Stimulated activated CD4-positive, alpha-beta T cell treated with anti-CD3 and anti-CD28 coated beads, Interleukin-12 subunit alpha, Interleukin-12 subunit beta, amount 100 ng/mL, for 24 hours (primary cell): ENCODE results near the gene TRH.
"Not testable (repeated sequence)": the region's sequence is repeated elsewhere in the genome, so short reads cannot be mapped to it uniquely, and the experiment has no call there.

Experiments used
- DNase-seq, 2 experiments: peaks; one replicate each; pipeline ENCODE4 v3.0.0-alpha.2; 2020; ENCODE audit warnings: low read depth in 2 of 2

The TRH gene

GRCh38 chr3:129965937-129966336 lies 8.6 kb upstream of the TRH start:
- no peak for DNase-seq

GRCh38 chr3:129966876-129967275 lies 7.6 kb upstream of the TRH start:
- DNase-seq: no peak

DNA sequence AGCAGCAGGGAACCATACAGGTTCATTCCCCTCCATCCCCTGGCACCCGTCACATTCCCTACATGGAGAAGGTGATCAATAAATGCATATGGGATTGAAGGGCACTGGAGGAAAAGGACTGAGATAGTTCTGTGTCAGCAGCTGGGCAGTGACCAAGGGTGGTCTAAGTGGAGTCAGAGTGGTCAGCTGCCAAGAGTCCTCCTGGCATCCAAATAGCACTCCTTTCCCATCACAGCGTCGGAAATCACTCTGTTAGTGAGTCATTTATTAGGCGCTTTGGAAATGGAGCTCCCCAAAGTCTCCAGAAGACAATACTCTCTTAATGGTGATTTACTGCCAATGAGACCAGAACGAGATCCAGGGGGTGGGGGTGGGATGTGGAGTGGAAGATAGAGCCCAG lies 6.8 kb upstream of the TRH start:
- no peak for DNase-seq

DNA sequence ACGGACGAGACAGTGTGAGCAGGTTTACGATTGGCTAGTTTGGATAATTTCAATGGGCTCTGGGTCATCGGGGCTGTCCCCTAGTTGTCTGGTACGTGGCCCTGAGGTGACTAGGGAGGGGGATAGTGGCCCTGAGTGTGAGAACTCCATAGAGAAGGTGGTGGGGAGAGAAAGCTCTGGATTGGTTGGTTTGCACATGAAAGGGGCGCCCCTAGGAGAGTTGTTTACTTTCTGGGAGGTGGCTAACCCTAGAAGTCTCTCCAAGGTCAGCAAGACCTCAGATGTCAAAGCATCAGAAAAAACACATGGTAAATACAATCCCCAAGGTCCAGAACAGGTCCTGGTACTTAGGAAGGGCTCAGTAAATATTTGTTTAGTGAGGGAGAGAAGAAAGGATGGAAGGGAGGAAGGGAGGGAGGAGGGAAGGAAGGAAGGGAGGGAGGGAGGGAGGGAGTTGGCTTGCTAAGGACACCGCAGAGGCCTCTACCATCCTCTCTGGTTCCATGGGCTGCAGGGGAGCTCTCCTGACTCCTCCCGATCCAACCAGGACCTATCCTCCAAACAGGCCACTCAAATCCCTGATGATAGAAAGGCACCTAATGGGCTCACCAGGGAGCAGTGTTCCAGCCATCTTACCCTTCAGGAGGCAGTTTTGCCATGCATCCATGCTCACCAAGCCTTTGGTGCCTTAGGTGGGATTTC lies 3.0 kb upstream of the TRH start:
- DNase-seq: no peak

DNA sequence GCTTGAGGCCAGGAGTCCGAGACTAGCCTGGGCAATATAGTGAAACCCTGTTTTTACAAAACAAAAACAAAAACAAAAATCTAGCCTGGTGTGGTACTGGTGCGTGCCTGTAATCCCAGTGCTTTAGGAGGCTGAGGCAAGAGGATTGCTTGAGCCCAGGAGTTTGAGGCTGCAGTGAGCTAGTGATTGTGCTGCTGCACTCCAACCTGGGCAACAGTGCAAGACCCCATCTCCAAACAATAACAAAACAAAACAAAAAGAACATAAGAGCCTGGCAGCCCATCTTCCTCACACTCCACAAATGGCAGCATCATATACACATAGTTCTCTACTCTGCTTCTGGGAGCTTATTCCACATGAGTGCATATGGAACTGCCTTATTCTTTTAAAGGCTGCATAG lies 2.2 kb upstream of the TRH start:
- no peak for DNase-seq

DNA sequence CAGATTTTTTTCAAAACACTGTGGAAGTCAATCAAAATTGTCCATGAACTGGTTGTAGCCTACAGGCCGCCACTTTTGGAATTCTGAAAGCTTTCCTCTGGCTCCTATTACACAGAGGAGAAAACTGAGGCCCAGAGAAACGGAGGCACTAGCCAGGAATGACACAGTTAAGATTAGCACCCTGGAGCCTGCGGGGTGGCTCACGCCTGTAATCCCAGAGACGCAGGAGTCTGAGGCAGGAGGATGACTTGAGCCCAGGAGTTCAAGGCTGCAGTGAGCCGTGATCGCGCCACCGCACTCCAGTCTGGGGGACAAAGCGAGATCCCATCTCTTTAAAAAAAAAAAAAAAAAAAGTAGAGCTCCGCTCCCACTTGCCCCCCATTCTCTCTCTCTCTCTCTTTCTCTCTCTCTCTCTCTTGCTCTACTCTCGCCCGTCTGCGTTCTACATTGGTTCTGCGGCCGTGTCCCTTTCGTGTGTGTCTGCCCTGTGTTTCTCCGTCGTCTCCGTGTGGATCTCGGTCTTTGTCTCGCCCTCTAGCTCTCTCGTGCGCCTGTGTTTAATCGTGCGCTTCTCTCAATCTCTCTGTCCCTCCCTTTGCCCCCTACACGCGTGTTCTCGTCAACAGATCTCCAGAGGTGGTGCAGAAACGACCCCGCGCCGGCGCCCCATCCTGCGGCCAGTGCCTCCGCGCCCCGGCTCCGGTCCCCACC lies 512 bp upstream of the TRH start:
- DNase-seq: no peak

GRCh38 chr3:129974833-129975704 lies 549 bp downstream of the TRH start:
- DNase-seq: peak in 1 of 2 experiments; percentile 6

DNA sequence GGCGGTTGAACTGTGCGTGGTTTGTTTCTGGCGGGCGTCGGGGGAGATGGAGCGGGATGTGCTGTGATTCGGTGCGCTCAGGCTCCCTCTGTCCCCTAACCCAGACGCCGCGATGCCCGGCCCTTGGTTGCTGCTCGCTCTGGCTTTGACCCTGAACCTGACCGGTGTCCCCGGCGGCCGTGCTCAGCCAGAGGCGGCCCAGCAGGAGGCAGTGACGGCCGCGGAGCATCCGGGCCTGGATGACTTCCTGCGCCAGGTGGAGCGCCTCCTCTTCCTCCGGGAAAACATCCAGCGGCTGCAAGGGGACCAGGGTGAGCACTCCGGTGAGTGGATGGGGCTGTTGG lies 1.2 kb downstream of the TRH start:
- no peak for DNase-seq

- DNase-seq: no peak
Observed at GRCh38 chr3:129976286-129976685, 1.8 kb downstream of the TRH start.

DNA sequence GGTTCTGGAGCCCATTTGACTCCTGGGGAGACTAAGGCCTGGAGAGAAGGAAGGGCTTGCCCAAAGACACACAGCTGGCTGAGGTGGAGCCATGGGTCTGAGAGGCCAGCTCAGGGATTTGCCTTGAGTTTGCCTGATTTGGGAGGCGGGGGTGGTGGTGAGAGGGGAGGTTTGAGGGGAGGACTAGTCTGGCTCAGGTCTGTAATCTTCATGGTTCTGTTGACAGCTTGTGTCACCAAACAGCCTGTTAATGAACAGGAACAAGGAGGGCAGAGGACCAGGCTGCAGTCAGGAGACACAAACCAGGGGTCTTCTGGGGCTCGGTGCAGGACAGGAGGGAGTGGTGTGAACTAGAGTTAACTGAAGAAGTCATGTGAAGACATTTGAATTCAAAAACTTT lies 3.6 kb downstream of the TRH start:
- DNase-seq: no peak

DNA sequence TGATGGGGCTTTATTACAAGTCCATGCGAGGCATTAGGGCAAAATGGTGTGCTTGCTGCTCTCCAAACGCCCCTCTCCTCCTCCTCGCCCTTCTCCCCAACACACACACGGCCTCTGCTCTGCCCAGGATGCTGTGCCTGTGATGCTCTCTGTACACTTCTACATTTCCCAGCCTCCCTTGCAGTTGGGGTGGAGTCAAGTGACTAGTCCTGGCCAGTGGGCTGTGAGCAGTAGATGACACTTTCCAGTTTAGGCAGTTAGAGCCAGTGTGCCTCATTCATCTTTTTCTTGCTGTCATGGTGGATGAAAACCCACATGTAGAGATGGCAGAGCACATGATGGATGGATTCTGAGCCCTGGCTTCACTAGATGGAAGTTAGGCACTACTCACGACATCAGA lies 5.4 kb downstream of the TRH start:
- no peak for DNase-seq

DNA sequence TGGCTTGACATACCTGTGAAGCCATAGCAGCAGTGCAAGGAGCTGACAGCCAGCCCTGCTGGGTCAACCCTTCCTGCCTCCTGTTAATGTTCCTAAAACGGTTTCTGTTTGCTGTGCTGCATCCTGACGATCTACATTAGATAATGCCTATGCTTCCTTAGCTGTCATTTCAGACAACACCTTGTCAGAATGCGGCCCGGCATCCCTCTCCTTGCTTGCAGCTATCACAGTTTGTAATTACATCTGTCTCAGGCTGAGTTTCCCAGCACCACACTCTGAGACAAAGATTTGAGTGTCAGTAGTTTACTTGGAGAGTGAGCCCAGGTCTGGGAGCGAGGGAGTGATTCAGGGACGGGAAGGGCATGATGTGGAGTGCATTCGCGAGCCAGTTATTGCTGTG lies 9.0 kb downstream of the TRH start:
- DNase-seq: no peak

GRCh38 chr3:129984125-129984524 lies 9.6 kb downstream of the TRH start:
- no peak for DNase-seq

- no peak for DNase-seq
Observed at GRCh38 chr3:129985113-129985512, 10.6 kb downstream of the TRH start.

DNA sequence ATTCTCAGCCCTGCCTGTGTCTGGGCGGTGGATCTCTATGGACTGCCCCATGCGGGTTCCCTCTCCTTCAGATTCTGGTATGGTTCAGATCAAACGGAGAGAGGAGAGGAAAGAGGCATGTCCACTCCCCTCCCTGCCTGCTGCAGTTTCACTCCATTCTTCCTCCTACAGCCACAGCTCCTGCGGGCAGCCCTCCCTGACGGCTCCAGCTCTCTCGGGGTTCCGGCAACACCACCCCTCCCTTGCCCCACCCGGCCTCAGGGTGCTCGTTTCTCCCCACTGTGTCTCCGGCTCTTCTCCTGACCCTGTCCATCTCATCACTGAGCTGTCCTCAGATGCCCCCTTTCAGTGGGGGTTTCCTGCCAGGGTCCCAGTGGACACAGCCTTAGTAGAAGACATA lies 13.9 kb downstream of the TRH start:
- no peak for DNase-seq

DNA sequence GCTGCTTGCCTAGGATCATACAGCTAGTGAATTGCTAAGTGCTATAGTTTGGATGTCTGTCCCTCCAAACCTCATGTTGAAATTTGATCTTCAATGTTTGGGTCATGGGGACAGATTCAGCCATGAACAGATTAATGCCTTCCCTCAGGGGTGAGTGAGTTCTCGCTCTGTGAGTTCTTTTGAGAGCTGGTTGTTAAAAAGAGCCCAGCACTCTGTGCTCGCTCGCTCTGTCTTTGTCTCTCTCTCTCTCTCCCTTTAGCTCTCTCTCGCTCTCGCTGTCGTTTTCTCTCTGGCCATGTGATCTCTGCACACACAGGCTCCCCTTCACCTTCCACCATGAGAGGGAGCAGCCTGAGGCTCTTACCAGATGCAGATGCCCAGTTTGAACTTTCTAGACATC lies 14.9 kb downstream of the TRH start:
- no peak for DNase-seq

GRCh38 chr3:129992781-129993180 lies 18.3 kb downstream of the TRH start:
- DNase-seq: no peak

GRCh38 chr3:129994883-129995559 lies 20.5 kb downstream of the TRH start:
- no peak for DNase-seq

DNA sequence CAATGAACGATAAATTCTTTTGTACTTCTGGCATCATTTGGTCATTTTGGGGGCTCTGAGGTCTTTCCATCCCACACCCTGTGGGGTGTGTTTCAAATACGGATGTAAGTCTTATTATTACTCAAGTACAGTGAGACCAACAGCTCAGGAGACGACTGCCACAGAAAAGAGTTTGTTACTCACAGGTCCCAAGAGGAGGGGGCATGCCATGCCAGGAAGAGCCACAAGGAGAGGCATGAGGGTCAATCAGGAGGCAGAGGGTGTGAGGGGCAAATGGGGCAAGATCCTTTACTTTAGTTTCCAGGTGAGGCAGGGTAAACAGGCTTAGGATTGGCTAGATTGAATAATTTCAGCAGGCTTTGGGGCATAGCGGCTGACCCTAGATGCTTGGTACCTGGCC lies 21.6 kb downstream of the TRH start:
- DNase-seq: no peak

DNA sequence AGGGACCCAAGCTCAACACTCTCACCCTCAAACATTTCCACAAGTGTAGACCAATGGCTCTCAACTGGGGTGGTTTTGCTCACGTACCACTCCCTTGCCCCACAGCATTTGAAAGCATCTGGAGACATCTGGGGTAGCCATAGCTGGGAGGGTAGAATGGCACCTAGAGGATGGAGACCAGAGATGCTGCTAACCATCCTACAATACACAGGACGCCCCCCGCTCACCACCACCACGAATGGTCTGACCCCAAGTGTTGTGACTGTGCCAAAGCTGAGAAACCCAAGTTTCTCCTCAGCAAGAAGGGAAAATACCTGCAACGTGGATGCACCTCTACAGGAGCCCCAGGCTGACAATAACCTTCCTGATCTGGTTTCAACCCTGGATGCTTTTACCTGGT lies 24.7 kb downstream of the TRH start:
- DNase-seq: not testable (repeated sequence)

DNA sequence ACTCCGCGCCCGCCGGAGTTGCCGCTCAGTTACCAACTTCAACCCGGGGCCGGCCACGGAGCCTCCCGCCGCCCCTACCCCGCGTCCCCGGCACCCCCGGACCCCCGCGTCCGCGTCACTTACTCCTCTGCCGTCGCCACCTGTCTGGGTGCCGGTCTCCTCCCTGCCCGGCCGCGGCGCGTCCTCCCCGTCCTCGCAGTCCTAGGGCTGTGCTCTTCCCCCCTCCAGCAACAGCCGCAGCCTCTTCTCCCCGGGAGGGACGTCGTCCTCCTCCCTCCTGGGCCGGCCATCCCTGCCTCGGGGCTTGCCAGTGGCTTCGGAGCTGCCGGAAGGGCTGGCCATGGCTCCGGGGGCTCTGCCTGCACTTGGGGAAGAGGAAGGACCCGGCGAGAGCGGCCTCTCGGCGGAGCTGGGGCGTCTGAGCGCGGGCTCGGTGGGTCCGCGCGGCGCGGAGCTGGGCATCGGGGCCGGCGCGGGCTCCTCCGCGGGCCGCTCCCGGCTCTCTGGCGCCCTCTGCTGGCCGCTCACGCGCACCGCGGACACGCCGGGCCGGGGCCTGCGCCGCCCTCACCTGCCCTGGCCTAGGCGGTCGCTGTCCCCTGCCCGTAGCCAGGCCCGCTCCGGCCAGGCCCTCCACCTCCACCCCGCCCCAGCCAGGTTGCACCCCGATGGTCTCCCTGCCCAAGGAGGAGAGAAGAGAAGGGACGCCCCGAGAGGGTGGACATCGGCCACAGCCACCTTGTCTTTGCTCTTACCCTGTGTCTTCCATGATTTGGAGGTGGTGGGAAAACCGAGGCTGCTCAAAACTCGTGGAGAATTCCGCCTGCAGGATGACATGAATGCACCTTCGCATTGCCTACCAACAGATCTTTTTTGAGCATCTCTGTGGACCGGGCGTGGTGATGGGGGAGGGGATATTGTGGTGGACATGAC lies 28.4 kb downstream of the TRH start:
- peak; percentile 25 to 40 for DNase-seq
